H1 (cell line): ENCODE data around the gene RPUSD4. TPM values are rescaled to one million over a fixed set of nuclear protein-coding genes. Genes with fewer than 3 reads are reported as not detected.

ENCODE experiments used
- CTCF ChIA-PET: fragments of 300-600 bp; sonication (Branson Sonifier 250); formaldehyde crosslinking; loops from one replicate; lab custom pipeline; 2021; ENCODE audit not compliant: partially characterized antibody; lab: Charles Lee
- POLR2A ChIA-PET: fragments of 300-600 bp; sonication (Branson Sonifier 250); formaldehyde crosslinking; loops from one replicate; lab custom pipeline; 2021; ENCODE audit warnings: inconsistent platforms; ENCODE audit not compliant: partially characterized antibody; lab: Charles Lee
- DNase-seq, 2 experiments: peaks; one replicate each; pipeline versions ENCODE4 v3.0.0 to v3.0.0-alpha.2; 2010 to 2022; ENCODE audit warnings: low spot score in 2 of 2, low read depth in 1 of 2, mixed read lengths in 1 of 2
- FAIRE-seq: peaks from 2 replicates; lab custom pipeline; 2011; peaks lifted over from hg19 to GRCh38; lab: Jason Lieb, UNC
- H2AFZ ChIP-seq: 2 replicates; pipeline ENCODE4 v1.8.1; 2012; ENCODE audit warnings: low read length, inconsistent platforms
- H2AK5ac ChIP-seq: 2 replicates; pipeline ENCODE4 v1.6.1; 2013; ENCODE audit warnings: low read depth, low read length
- H2BK120ac ChIP-seq: replicated peaks from 2 replicates; pipeline ENCODE3; 2013; ENCODE audit warnings: low read depth, low read length, inconsistent platforms
- H2BK12ac ChIP-seq: 2 replicates; pipeline ENCODE4 v1.6.1; 2013; ENCODE audit warnings: low read depth, low read length
- H2BK15ac ChIP-seq: 2 replicates; pipeline ENCODE4 v1.6.1; 2013; ENCODE audit warnings: low read length
- H2BK20ac ChIP-seq: 2 replicates; pipeline ENCODE4 v1.6.1; 2013; ENCODE audit warnings: low read length
- H2BK5ac ChIP-seq: 2 replicates; pipeline ENCODE4 v1.6.1; 2013; ENCODE audit warnings: low read depth, low read length
- H3K14ac ChIP-seq: 2 replicates; pipeline ENCODE4 v1.6.1; 2013; ENCODE audit warnings: inconsistent platforms; ENCODE audit not compliant: insufficient read length
- H3K18ac ChIP-seq: 2 replicates; pipeline ENCODE4 v1.6.1; 2013; ENCODE audit warnings: low read length; ENCODE audit errors: extremely low read depth
- H3K23ac ChIP-seq: 2 replicates; pipeline ENCODE4 v1.6.1; 2013; ENCODE audit warnings: inconsistent platforms; ENCODE audit not compliant: insufficient read length
- H3K23me2 ChIP-seq: 2 replicates; pipeline ENCODE4 v1.6.1; 2013; ENCODE audit warnings: low read depth, low read length
- H3K27ac ChIP-seq: 2 replicates; pipeline ENCODE4 v1.6.1; 2011; ENCODE audit warnings: low read depth, low read length, inconsistent platforms
- H3K27me3 ChIP-seq, 4 experiments: replicated peaks in 1 of 4; 1 replicate in 1 of 4; 2 replicates in 3 of 4; pipeline versions ENCODE4 v1.6.1 to v1.8.1; 2011 to 2013; ENCODE audit warnings: low read length in 3 of 4, mild to moderate bottlenecking in 3 of 4, inconsistent platforms in 2 of 4, mixed read lengths in 2 of 4, moderate library complexity in 1 of 4; ENCODE audit not compliant: control insufficient read depth in 3 of 4, insufficient read depth in 3 of 4; ENCODE audit errors: extremely low read depth in 1 of 4
- H3K36me3 ChIP-seq, 4 experiments: 2 replicates each; pipeline versions ENCODE4 v1.6.1 to v1.8.1; 2011 to 2013; ENCODE audit warnings: mild to moderate bottlenecking in 4 of 4, low read length in 3 of 4, moderate library complexity in 2 of 4, control low read depth in 1 of 4, inconsistent platforms in 1 of 4; ENCODE audit not compliant: insufficient read depth in 4 of 4, control insufficient read depth in 2 of 4
- H3K4ac ChIP-seq: replicated peaks from 2 replicates; pipeline ENCODE3; 2013; ENCODE audit warnings: low read length, low read depth, mixed read lengths, inconsistent platforms; ENCODE audit not compliant: insufficient read length
- H3K4me1 ChIP-seq, 4 experiments: replicated peaks in 1 of 4; 1 replicate in 1 of 4; 2 replicates in 3 of 4; pipeline versions ENCODE4 v1.6.1 to v1.8.1; 2011 to 2013; ENCODE audit warnings: low read length in 3 of 4, inconsistent platforms in 2 of 4, mixed read lengths in 1 of 4; ENCODE audit not compliant: insufficient read depth in 4 of 4, control insufficient read depth in 3 of 4
- H3K4me2 ChIP-seq, 2 experiments: 2 replicates each; pipeline versions ENCODE4 v1.6.1 to v1.8.1; 2011 to 2013; ENCODE audit warnings: low read depth in 2 of 2, low read length in 2 of 2, control low read depth in 1 of 2, inconsistent platforms in 1 of 2, mild to moderate bottlenecking in 1 of 2; ENCODE audit not compliant: insufficient read depth in 1 of 2
- H3K4me3 ChIP-seq, 4 experiments: fragments of 200-600, 300-600 bp in 1 of 4; sonication (generic), shearing (Covaris generic), sonication (Bioruptor Twin) in 1 of 4; 2 replicates each; pipeline versions ENCODE4 v1.5.1 to v1.8.1; 2011 to 2016; ENCODE audit warnings: low read length in 4 of 4, low read depth in 3 of 4, control low read depth in 2 of 4, inconsistent platforms in 2 of 4, mild to moderate bottlenecking in 2 of 4, mixed read lengths in 1 of 4, moderate library complexity in 1 of 4; ENCODE audit not compliant: insufficient read depth in 2 of 4; ENCODE audit errors: extremely low read depth in 1 of 4
- H3K56ac ChIP-seq: replicated peaks from 2 replicates; pipeline ENCODE3; 2013; ENCODE audit warnings: low read depth, mild to moderate bottlenecking, mixed read lengths, low read length, inconsistent platforms; ENCODE audit not compliant: insufficient read length
- H3K79me1 ChIP-seq: 2 replicates; pipeline ENCODE4 v1.6.1; 2013; ENCODE audit warnings: low read depth, low read length, control low read depth
- H3K79me2 ChIP-seq, 2 experiments: 2 replicates each; pipeline versions ENCODE4 v1.6.1 to v1.8.1; 2012 to 2013; ENCODE audit warnings: low read length in 2 of 2, mild to moderate bottlenecking in 2 of 2, inconsistent platforms in 1 of 2; ENCODE audit not compliant: insufficient read depth in 2 of 2, control insufficient read depth in 1 of 2
- H3K9ac ChIP-seq, 4 experiments: replicated peaks in 1 of 4; 1 replicate in 1 of 4; 2 replicates in 3 of 4; pipeline versions ENCODE4 v1.6.1 to v1.8.1; 2011 to 2013; ENCODE audit warnings: low read depth in 3 of 4, low read length in 3 of 4, control low read depth in 2 of 4, mild to moderate bottlenecking in 2 of 4, moderate library complexity in 2 of 4, inconsistent platforms in 1 of 4; ENCODE audit errors: extremely low read depth in 1 of 4
- H3K9me3 ChIP-seq, 2 experiments: 2 replicates each; pipeline versions ENCODE4 v1.6.1 to v1.8.1; 2012 to 2013; ENCODE audit warnings: mild to moderate bottlenecking in 2 of 2, moderate library complexity in 2 of 2, control low read depth in 1 of 2, inconsistent platforms in 1 of 2, low read depth in 1 of 2, low read length in 1 of 2, mixed read lengths in 1 of 2; ENCODE audit not compliant: insufficient read depth in 2 of 2
- H4K20me1 ChIP-seq, 2 experiments: replicated peaks in 1 of 2; 2 replicates each; pipeline versions ENCODE3 to v1.8.1; 2011 to 2013; ENCODE audit warnings: inconsistent platforms in 2 of 2, low read length in 2 of 2, mild to moderate bottlenecking in 1 of 2; ENCODE audit not compliant: insufficient read depth in 2 of 2, control insufficient read depth in 1 of 2
- H4K5ac ChIP-seq: 2 replicates; pipeline ENCODE4 v1.6.1; 2013; ENCODE audit warnings: low read length, low read depth, mixed read lengths, inconsistent platforms; ENCODE audit not compliant: insufficient read length
- H4K8ac ChIP-seq: 2 replicates; pipeline ENCODE4 v1.8.0; 2013; ENCODE audit warnings: mild to moderate bottlenecking, moderate library complexity, low read length, inconsistent platforms; ENCODE audit not compliant: insufficient read depth; ENCODE audit errors: extremely low read depth
- H4K91ac ChIP-seq: replicated peaks from 2 replicates; pipeline ENCODE3; 2013; ENCODE audit warnings: low read length, mixed read lengths, inconsistent platforms; ENCODE audit not compliant: insufficient read length
- EZH2 ChIP-seq: fragments of 200-600 bp; sonication (generic); IDR thresholded peaks from 2 replicates; pipeline ENCODE4 v1.7.1; 2012; ENCODE audit warnings: low read depth, mild to moderate bottlenecking, moderate library complexity, low read length, inconsistent platforms; ENCODE audit not compliant: severe bottlenecking
- TBP ChIP-seq: IDR thresholded peaks from 2 replicates; pipeline ENCODE4 v1.6.1; 2011; ENCODE audit warnings: low read depth, low read length, improper control_type of control experiment
- WGBS, 2 experiments: shearing (Covaris generic) in 1 of 2; methylation state at CpG; one replicate each; pipeline versions ENCODE4 v1.1.6 to v1.1.7; 2013 to 2015; ENCODE audit warnings: low lambda C conversion rate in 2 of 2, mixed read lengths in 2 of 2, inconsistent platforms in 1 of 2, low coverage in 1 of 2, missing lambda C conversion rate in 1 of 2; ENCODE audit not compliant: insufficient replicate concordance in 2 of 2, insufficient coverage in 1 of 2, insufficient read length in 1 of 2; ENCODE audit errors: extremely low coverage in 1 of 2, missing lambda C conversion rate in 1 of 2; 5-methylcytosine and 5-hydroxymethylcytosine counted together
- polyA plus RNA-seq, 7 experiments: library from polyadenylated mRNA; depleted of rRNA in 3 of 7; stranded (reverse) in 5 of 7; unstranded in 2 of 7; fragments of >200 nt in 5 of 7; fragments of 200-250 nt in 2 of 7; gene quantifications; 1 replicate in 5 of 7; 2 replicates in 1 of 7; 4 replicates in 1 of 7; pipeline versions ENCODE4 v1.2.1 to v1.2.3, GENCODE V29; 2011 to 2013; ENCODE audit warnings: missing spikeins in 2 of 7, mixed read lengths in 2 of 7
- total RNA-seq: library from RNA; stranded (reverse); fragmentation: NEBNext Ultra II Directional; extraction: Animal tissue kit (Norgen Biotek cat#: 25700); gene quantifications from 2 replicates; pipeline ENCODE4 v1.2.1, GENCODE V29; 2021

RPUSD4 gene
- total and polyA plus RNA-seq, 2 of the 8 experiments (the other 6 are each of a cell fraction or from before 2014, with no cell fraction given) = 36.1 to 50.7 TPM

- Histone ChIP-seq H2AK5ac (no peak overlapping the region), H3K23ac (no peak overlapping the region), H3K56ac (no peak overlapping the region), H4K91ac (no peak overlapping the region), H3K23me2 (no peaks in the 10 kb centered on the region), H3K4me3 (no peak overlapping the region), H4K8ac (no peak overlapping the region), H2BK12ac (no peak overlapping the region), H3K79me1 (0 out of 2 replicates have a peak, but pooled peaks cover 4% of the 10 kb centered on the region), H2BK15ac (no peak overlapping the region), H3K36me3 (peaks cover 0 to 14% (median 2%) of the 10 kb centered on the region in 4 experiments; a peak in 5 of 8 replicates), H4K20me1 (peaks cover 0 to 3% of the 10 kb centered on the region in 2 experiments), H3K27me3 (no peaks in the 10 kb centered on the region), H3K18ac (no peak overlapping the region), H3K4me1 (no peaks in the 10 kb centered on the region; a peak in 1 of 7 replicates), H2BK20ac (no peak overlapping the region), H3K14ac (no peak overlapping the region), H2BK120ac (no peak overlapping the region), H3K9ac (no peak overlapping the region), H3K9me3 (no peaks in the 10 kb centered on the region), H3K79me2 (peaks cover 0 to 13% of the 10 kb centered on the region in 2 experiments; a peak in 2 of 4 replicates), H2BK5ac (no peak overlapping the region), H4K5ac (no peak overlapping the region), H3K4me2 (no peak overlapping the region), H3K27ac (no peak overlapping the region), H2AFZ (no peak overlapping the region), H3K4ac (no peak overlapping the region)
- DNase-seq (no peak), FAIRE-seq (no peak)
- CTCF ChIA-PET = interaction anchor here (0.7 kb wide), 1 partner anchor 375 kb away, joined by 3 read pairs; no protein-coding TSS in a partner anchor
- POLR2A ChIA-PET = no interaction called here
- WGBS, 2 experiments = 88% methylated on average over 3 of the region's 3 CpGs; no CpG with 5 or more reads in 1 of the 2 experiments
- no peak for TF ChIP-seq TBP
- TF ChIP-seq EZH2 = no peak
Measured at GRCh38 chr11:126232683-126233082, 21.2 kb upstream of the RPUSD4 start.
